ENCODE results near the gene SLC13A2.
"Not testable (repeated sequence)": the region's sequence is repeated elsewhere in the genome, so short reads cannot be mapped to it uniquely, and the experiment has no call there.

The SLC13A2 gene

GRCh38 chr17:28518578-28518977 lies 45.1 kb downstream of the SLC13A2 start:
- FAIRE-seq: no peak

- no peak for FAIRE-seq
Measured at GRCh38 chr17:28519236-28519635, 45.8 kb downstream of the SLC13A2 start.

GRCh38 chr17:28520687-28521086 lies 47.2 kb downstream of the SLC13A2 start:
- no peak for FAIRE-seq

- no peak for FAIRE-seq
Measured at GRCh38 chr17:28521311-28522085, 48.1 kb downstream of the SLC13A2 start.

- not testable (repeated sequence) for FAIRE-seq
Measured at GRCh38 chr17:28522281-28522680, 48.8 kb downstream of the SLC13A2 start.

DNA sequence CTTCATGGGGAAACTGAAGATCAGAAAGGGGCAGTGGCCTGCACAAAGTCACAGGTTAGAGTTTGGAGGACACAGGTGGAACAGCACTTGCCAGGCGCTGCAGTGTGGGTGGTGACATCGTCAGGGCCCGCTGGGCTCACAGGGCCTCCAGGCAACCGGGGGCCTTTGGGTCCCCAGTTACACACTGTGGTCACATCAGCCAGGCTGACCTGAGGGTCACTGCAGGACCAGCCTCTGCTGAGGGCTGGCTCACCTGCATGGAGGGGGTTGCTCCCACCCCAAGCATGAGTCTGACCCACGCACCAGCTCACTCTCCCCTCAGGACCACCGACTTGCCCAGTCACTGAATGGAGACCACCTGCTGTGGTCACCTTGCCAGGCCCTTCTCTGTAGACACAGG lies 49.7 kb downstream of the SLC13A2 start:
- FAIRE-seq: no peak

- no peak for FAIRE-seq
Measured at GRCh38 chr17:28523876-28524275, 50.4 kb downstream of the SLC13A2 start.

DNA sequence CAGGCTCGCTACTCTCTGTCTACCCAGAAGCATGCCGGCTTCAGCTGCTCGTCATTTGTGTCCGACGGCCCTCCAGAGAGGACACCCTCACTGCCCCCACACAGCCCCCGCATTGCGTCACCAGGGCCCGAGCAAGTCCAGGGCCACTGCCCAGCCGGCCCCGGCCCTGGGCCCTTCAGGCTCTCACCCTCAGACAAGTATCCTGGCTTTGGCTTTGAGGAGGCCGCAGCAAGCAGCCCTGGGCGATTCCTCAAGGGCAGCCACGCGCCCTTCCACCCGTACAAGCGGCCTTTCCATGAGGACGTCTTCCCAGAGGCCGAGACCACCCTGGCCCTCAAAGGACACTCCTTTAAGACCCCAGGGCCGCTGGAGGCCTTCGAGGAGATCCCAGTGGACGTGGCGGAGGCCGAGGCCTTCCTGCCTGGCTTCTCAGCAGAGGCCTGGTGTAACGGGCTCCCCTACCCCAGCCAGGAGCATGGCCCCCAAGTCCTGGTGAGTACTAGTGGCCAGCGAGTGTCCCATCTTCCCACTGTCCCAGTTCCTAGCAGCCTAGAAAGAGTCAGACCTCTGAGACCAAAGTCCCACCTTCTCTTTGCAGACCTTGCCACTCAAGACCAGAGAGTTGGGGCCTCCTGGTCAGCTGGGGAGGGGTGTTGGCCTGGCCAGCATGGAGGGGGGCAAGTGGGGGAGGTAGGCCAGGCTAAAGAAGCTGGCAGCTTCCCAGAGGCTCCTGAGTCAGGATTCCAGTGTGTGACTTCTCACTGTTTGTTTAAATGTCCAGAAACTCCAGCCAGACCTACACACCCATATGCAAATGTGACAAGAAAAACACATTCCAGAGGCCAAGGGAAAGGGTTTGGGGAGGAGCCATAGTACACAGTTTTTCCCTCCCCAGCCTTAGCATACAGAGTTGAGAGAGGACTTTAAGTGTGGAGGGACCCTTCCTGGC lies 51.3 kb downstream of the SLC13A2 start:
- FAIRE-seq: no peak

GRCh38 chr17:28526381-28526780 lies 52.9 kb downstream of the SLC13A2 start:
- FAIRE-seq: no peak

GRCh38 chr17:28527181-28527681 lies 53.8 kb downstream of the SLC13A2 start:
- no peak for FAIRE-seq

- FAIRE-seq: no peak
Measured at GRCh38 chr17:28527859-28528258, 54.4 kb downstream of the SLC13A2 start.

GRCh38 chr17:28528327-28529012 lies 55.0 kb downstream of the SLC13A2 start:
- no peak for FAIRE-seq

GRCh38 chr17:28529013-28529400 lies 55.6 kb downstream of the SLC13A2 start:
- no peak for FAIRE-seq

- FAIRE-seq: no peak
Measured at GRCh38 chr17:28530250-28530649, 56.8 kb downstream of the SLC13A2 start.

- FAIRE-seq: no peak
Measured at GRCh38 chr17:28530926-28531325, 57.5 kb downstream of the SLC13A2 start.

- no peak for FAIRE-seq
Measured at GRCh38 chr17:28532050-28532960, 58.9 kb downstream of the SLC13A2 start.

DNA sequence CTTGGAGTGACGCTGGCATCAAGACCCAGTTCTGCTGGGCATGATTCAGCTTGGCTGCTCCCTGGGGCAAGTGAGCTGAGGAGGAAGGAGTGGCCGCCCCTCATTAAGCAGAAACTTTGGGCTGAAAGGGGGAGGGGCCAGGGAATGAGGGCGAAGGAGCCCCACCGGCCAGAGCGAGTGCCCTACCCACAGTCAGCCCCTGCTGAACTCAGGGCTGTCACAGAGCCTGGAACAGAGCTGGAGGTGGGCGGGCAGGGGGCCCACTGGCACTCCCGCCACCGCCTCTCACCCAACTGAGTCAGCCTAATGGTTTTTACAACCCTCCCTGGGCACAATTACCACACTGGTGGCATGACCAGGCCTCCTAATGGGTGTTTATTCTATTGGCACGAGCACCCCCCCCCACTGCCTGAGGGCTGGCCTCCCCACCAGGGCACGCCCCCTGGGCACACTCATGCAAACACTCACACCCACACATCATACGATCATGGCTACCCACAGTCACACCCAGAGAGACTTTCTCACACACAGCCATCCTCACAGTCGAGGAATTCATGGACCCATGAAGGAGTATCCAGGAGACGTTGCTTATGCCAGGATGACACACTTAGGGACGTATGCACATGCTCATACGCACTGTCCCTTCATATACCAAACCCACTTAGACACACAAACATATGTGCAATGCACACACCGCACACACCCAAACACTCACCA lies 59.8 kb downstream of the SLC13A2 start:
- FAIRE-seq: no peak

DNA sequence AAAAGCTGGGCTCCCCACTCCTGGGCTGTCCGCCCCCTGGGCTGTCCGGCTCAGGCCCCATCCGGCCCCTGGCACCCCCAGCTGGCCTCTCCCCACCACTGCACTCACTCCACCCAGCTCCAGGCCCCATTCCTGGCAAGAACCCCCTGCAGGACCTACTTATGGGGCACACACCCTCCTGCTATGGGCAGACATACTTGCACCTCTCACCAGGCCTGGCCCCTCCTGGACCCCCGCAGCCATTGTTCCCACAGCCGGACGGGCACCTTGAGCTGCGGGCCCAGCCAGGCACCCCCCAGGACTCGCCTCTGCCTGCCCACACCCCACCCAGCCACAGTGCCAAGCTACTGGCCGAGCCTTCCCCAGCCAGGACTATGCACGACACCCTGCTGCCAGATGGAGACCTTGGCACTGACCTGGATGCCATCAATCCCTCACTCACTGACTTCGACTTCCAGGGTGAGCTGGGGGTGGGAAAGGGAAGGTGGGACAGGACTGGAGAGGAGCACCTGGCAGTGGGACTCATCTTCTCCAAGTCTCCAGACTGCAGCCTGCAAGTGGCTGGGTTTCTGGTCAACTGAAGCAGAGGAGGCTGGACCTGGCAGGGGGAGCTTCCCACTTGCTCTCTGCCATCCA lies 61.4 kb downstream of the SLC13A2 start:
- FAIRE-seq: no peak

DNA sequence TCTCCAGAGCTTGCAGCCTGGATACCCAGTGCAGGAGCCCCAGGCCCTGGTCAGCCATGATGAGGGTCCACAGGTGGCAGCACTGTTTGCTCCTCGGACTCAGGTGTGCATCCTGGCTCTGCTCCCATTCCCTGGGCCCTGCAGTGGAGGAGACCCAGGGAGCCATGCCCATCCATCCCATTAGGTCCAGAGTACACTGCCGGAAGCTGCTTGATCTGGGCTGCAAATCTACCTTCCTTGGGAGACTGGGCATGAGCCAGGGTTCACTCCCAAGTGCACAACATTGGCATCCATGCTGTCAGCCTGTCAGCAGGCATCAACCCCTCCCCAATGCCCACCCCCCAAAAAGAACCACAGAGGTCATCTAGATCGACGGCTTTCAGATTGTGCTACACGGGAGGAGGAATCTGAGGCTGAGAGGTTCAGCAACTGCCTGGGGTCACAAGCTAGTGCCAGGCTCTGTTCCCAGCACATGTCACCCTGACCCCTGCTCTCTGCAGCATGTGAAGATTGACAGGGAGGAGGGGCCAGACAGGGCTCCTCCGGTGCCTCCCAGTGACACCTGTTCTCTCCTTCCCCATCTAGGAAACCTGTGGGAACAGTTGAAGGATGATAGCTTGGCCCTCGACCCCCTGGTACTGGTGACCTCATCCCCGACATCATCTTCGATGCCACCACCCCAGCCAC lies 63.2 kb downstream of the SLC13A2 start:
- FAIRE-seq: no peak

DNA sequence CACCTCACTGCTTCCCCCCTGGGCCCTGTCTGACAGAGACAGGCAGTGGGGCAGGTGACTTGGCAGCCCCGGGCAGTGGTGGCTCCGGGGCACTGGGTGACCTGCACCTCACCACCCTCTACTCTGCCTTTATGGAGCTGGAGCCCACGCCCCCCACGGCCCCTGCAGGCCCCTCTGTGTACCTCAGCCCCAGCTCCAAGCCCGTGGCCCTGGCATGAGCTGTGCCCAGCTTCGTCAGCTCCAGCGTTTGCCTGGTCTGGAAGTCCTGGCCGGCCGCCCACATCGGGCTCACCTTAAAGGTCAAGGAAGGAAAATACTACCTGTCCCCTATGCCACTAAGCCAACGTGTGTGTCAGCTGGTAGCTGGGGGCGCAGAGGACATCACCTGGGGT lies 63.8 kb downstream of the SLC13A2 start:
- FAIRE-seq: no peak

Data from endometrium (tissue), 2 donors.